GM18505 (cell line): ENCODE data around the gene FBXO34.
A peak's percentile ranks its signal among the peaks of the same experiment; 100 is the strongest.
"Not testable (repeated sequence)": the region's sequence is repeated elsewhere in the genome, so short reads cannot be mapped to it uniquely, and the experiment has no call there.

Experiments
- ATAC-seq: cut with Tn5 transposase; IDR thresholded peaks from one replicate; pipeline ENCODE4 v1.9.1; 2021; ENCODE audit not compliant: unreplicated experiment
- POLR2A ChIP-seq: IDR thresholded peaks from 4 replicates; pipeline ENCODE4 v1.6.1; 2011; ENCODE audit warnings: borderline replicate concordance; ENCODE audit not compliant: insufficient read depth, insufficient read length; ENCODE audit errors: extremely low read depth

FBXO34 gene

GRCh38 chr14:55329999-55330710 is 58.9 kb downstream of the FBXO34 start:
- ATAC-seq = no peak
- no peak for TF ChIP-seq POLR2A

- no peak for TF ChIP-seq POLR2A
- ATAC-seq = no peak
Measured at GRCh38 chr14:55332654-55333570, 61.7 kb downstream of the FBXO34 start.

- no peak for ATAC-seq
- TF ChIP-seq POLR2A = no peak
Measured at GRCh38 chr14:55333711-55334485, 62.7 kb downstream of the FBXO34 start.

DNA sequence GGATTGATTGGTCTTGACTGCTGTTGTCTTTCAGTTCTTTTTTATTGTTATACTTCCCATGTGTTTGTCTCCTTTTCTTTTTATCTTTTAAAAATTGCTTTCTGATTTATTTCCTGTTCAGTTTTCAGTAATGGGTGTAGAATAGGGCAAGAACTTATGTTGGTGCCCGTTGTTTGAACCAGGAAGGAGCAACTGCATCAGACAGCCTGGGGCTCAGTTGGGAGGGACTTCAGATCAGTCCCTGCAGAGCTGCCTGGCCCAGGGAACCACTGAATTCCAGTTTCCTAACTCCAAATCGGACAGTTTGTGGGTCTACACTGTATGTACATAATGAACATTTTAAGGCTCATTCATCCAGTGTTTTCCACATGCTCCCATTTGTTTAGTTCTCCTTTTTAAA is 64.9 kb downstream of the FBXO34 start:
- TF ChIP-seq POLR2A = no peak
- no peak for ATAC-seq

DNA sequence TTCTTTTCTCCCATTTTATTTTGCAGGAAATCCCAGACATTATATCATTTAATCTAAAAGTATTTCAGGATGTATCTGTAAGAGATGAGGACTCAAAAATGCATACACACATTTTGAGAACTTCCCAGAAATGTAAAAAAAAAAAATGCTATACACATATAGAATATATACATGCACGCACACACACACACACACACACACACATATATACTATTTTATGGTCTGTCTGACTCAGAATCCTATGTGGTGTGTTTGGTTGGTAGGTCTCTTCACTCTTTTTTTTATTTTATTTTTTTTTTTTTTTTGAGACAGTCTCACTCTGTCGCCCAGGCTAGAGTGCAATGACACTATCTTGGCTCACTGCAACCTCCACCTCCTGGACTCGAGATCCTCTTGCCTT is 65.5 kb downstream of the FBXO34 start:
- no peak for ATAC-seq

GRCh38 chr14:55339770-55340169 is 68.5 kb downstream of the FBXO34 start:
- ATAC-seq = peak; percentile 77
- TF ChIP-seq POLR2A = no peak

More for the DNA sequence above, 65.5 kb downstream of the FBXO34 start:
- TF ChIP-seq POLR2A = no peak

DNA sequence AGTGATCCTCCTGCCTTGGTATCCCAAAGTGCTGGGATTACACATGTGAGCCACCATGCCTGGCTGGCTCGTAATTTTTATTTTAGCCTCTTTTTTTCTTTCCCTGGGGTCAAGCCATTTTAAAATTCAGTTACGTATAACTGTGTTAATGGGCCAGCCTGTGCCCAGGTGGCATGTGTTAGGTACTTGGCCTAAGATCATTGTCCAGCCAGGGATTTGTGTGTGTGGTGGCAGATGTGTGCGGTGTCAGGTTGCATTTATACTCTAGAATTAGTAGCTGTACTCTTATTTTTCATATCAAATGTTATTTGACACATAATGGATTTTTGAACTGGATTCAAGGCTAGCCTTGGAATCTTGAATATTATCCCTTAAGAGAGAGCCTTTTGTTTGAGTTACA is 69.3 kb downstream of the FBXO34 start:
- TF ChIP-seq POLR2A = no peak
- no peak for ATAC-seq

DNA sequence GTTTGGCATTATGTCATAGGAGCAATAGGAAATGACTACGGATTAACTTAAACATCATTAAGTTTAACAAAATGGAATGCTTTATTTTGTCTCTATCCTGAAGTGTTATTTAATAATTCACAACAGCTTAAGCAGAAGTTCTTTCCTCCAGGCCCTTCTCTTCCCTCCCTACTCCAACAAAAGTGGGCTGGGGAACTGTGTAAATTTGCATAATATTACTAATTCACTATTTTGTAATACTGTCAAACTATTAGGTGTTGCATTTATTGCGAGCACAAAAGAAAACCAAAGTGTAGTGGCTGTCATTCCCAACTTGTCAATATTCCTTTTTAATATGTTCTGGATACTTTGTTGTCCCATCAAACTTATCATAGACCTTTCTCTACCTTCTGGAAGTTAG is 70.6 kb downstream of the FBXO34 start:
- no peak for ATAC-seq
- TF ChIP-seq POLR2A = no peak

GRCh38 chr14:55344582-55345163 is 73.5 kb downstream of the FBXO34 start:
- ATAC-seq = not testable (repeated sequence)

- no peak for ATAC-seq
- no peak for TF ChIP-seq POLR2A
Measured at GRCh38 chr14:55347040-55347439, 75.8 kb downstream of the FBXO34 start.

GRCh38 chr14:55347748-55348147 is 76.5 kb downstream of the FBXO34 start:
- TF ChIP-seq POLR2A = no peak
- no peak for ATAC-seq

DNA sequence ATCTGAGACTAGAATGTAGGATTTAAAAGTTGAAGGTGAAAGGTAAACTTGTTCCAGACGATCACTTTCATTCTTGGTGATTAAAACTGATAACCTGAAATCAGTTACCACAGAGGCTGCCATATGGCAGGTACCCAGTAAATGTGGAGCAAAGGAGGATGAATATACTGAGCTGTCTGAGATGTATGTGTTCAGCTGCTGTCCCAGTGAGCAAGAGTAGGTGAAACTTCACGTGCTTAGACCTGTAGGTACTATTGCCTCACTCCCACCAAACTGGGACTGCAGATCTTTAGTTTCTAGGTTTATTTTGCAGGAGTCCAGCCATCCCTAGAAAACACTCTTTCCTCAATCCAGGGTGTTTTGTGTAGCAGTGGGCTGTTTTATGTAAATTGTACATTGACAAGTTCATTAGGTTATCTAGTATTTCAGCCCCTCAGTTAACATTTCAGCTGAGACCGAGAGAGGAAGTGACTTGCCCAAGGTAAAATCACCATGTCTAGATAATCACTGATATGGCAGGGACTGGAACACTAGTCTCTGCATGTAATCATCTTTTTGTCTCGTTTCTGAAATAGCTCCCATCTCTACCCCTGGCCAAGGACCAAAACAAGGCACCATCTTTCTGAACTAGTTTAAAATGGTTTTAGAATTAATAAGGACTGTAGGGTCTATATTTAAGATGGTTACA is 77.7 kb downstream of the FBXO34 start:
- ATAC-seq = no peak
- no peak for TF ChIP-seq POLR2A
